Mesendoderm (in vitro differentiated cells): ENCODE results near the gene HELQ.
"Not testable (repeated sequence)": the region's sequence is repeated elsewhere in the genome, so short reads cannot be mapped to it uniquely, and the experiment has no call there.

Experiments used
- DNase-seq: peaks from one replicate; pipeline ENCODE4 v3.0.0; 2013
- H2AK5ac ChIP-seq: 2 replicates; pipeline ENCODE4 v1.6.1; 2013; ENCODE audit warnings: low read length, inconsistent platforms
- H2BK120ac ChIP-seq: 2 replicates; pipeline ENCODE4 v1.6.1; 2013; ENCODE audit warnings: low read depth, mild to moderate bottlenecking, low read length, moderate library complexity, mixed read lengths
- H2BK15ac ChIP-seq: replicated peaks from 2 replicates; pipeline ENCODE4 v1.6.1; 2013; ENCODE audit warnings: low read depth, mild to moderate bottlenecking, moderate library complexity
- H2BK5ac ChIP-seq: 2 replicates; pipeline ENCODE4 v1.6.1; 2013; ENCODE audit warnings: low read length, inconsistent platforms
- H3K18ac ChIP-seq: 2 replicates; pipeline ENCODE4 v1.6.1; 2013; ENCODE audit warnings: mild to moderate bottlenecking, low read length, mixed read lengths
- H3K23ac ChIP-seq: one replicate; pipeline ENCODE4 v1.6.1; 2013; ENCODE audit warnings: low read length
- H3K27ac ChIP-seq: 2 replicates; pipeline ENCODE4 v1.5.1; 2013; ENCODE audit warnings: low read depth, mild to moderate bottlenecking, inconsistent platforms, low read length, moderate library complexity
- H3K27me3 ChIP-seq: 2 replicates; pipeline ENCODE4 v1.6.1; 2013; ENCODE audit warnings: low read length, control low read depth, mild to moderate bottlenecking, inconsistent platforms; ENCODE audit not compliant: insufficient read depth, poor library complexity
- H3K36me3 ChIP-seq: 2 replicates; pipeline ENCODE4 v1.6.1; 2013; ENCODE audit warnings: low read length, inconsistent platforms; ENCODE audit not compliant: control insufficient read depth, insufficient read depth
- H3K4ac ChIP-seq: one replicate; pipeline ENCODE4 v1.6.1; 2013; ENCODE audit warnings: low read depth, mild to moderate bottlenecking, low read length, moderate library complexity
- H3K4me1 ChIP-seq: 2 replicates; pipeline ENCODE4 v1.6.1; 2013; ENCODE audit warnings: low read depth, low read length, inconsistent platforms; ENCODE audit not compliant: control insufficient read depth
- H3K4me2 ChIP-seq: 2 replicates; pipeline ENCODE4 v1.6.1; 2013; ENCODE audit warnings: low read length
- H3K4me3 ChIP-seq: 2 replicates; pipeline ENCODE4 v1.5.1; 2013; ENCODE audit warnings: mild to moderate bottlenecking, low read length
- H3K56ac ChIP-seq: one replicate; pipeline ENCODE4 v1.6.1; 2013; ENCODE audit warnings: low read length
- H3K79me1 ChIP-seq: 2 replicates; pipeline ENCODE4 v1.6.1; 2013; ENCODE audit warnings: low read length, inconsistent platforms
- H3K79me2 ChIP-seq: 2 replicates; pipeline ENCODE4 v1.6.1; 2013; ENCODE audit warnings: mild to moderate bottlenecking, low read length; ENCODE audit not compliant: control insufficient read depth, insufficient read depth
- H3K9ac ChIP-seq: 2 replicates; pipeline ENCODE4 v1.6.1; 2013; ENCODE audit warnings: low read length, inconsistent platforms
- H4K5ac ChIP-seq: one replicate; pipeline ENCODE4 v1.6.1; 2013; ENCODE audit warnings: low read length
- H4K8ac ChIP-seq: one replicate; pipeline ENCODE4 v1.6.1; 2013; ENCODE audit warnings: low read depth, mild to moderate bottlenecking, control low read depth, low read length, moderate library complexity
- WGBS: extraction: QIAGEN DNeasy Blood & Tissue Kit; methylation state at CpG from one replicate; pipeline ENCODE4 v1.1.7; 2013; ENCODE audit warnings: low lambda C conversion rate, missing lambda C conversion rate; ENCODE audit not compliant: insufficient coverage; ENCODE audit errors: extremely low coverage; 5-methylcytosine and 5-hydroxymethylcytosine counted together

HELQ gene

GRCh38 chr4:83498187-83498586, 42.6 kb upstream of the HELQ start:
- Histone ChIP-seq H3K27me3 (no peaks in the 10 kb centered on the region), H3K4me3 (no peak overlapping the region), H3K4ac (no peak overlapping the region), H3K23ac (no peak overlapping the region), H2BK120ac (no peak overlapping the region), H3K4me1 (no peaks in the 10 kb centered on the region), H3K9ac (no peak overlapping the region), H2BK5ac (no peak overlapping the region), H2BK15ac (no peak overlapping the region), H3K18ac (no peak overlapping the region), H3K4me2 (no peak overlapping the region), H3K79me2 (no peaks in the 10 kb centered on the region), H4K5ac (no peak overlapping the region), H3K79me1 (no peaks in the 10 kb centered on the region), H4K8ac (no peak overlapping the region), H3K27ac (no peak overlapping the region), H3K36me3 (no peaks in the 10 kb centered on the region), H2AK5ac (no peak overlapping the region), H3K56ac (no peak overlapping the region)
- DNase-seq, result no peak
- WGBS, result no CpG with 5 or more reads among the region's 1 CpG

GRCh38 chr4:83496085-83496917, 40.7 kb upstream of the HELQ start:
- no CpG with 5 or more reads among the region's 8 CpGs for WGBS
- not testable (repeated sequence) for DNase-seq, H3K27me3 ChIP-seq, H2BK5ac ChIP-seq, H3K36me3 ChIP-seq, H3K23ac ChIP-seq, H3K4me1 ChIP-seq, H3K9ac ChIP-seq, H3K4ac ChIP-seq, H3K4me2 ChIP-seq, H3K18ac ChIP-seq, H2AK5ac ChIP-seq, H3K79me1 ChIP-seq, H3K56ac ChIP-seq, H4K8ac ChIP-seq, H2BK15ac ChIP-seq, H4K5ac ChIP-seq, H3K79me2 ChIP-seq, H3K27ac ChIP-seq, H3K4me3 ChIP-seq
- H2BK120ac ChIP-seq, result peak overlapping the region; percentile 28

GRCh38 chr4:83490876-83491450, 35.3 kb upstream of the HELQ start:
- Histone ChIP-seq H3K4me1 (no peaks in the 10 kb centered on the region), H3K27ac (no peak overlapping the region), H3K79me1 (no peaks in the 10 kb centered on the region), H3K4me2 (no peak overlapping the region), H3K27me3 (no peaks in the 10 kb centered on the region), H3K23ac (no peak overlapping the region), H3K9ac (no peak overlapping the region), H2BK120ac (no peak overlapping the region), H2BK15ac (no peak overlapping the region), H3K36me3 (no peaks in the 10 kb centered on the region), H2BK5ac (no peak overlapping the region), H3K18ac (no peak overlapping the region), H3K56ac (no peak overlapping the region), H4K8ac (no peak overlapping the region), H3K79me2 (no peaks in the 10 kb centered on the region), H2AK5ac (no peak overlapping the region), H3K4me3 (no peak overlapping the region), H4K5ac (no peak overlapping the region), H3K4ac (no peak overlapping the region)
- no CpG with 5 or more reads among the region's 1 CpG for WGBS
- DNase-seq, result peak; percentile 36

GRCh38 chr4:83489711-83490326, 34.2 kb upstream of the HELQ start:
- no peaks in the 10 kb centered on the region for H3K27me3 ChIP-seq
- WGBS, result no CpG with 5 or more reads among the region's 1 CpG
- H3K56ac ChIP-seq, result no peak overlapping the region
- H3K4ac ChIP-seq, result no peak overlapping the region
- no peaks in the 10 kb centered on the region for H3K36me3 ChIP-seq
- no peak overlapping the region for H3K4me3 ChIP-seq
- H2BK120ac ChIP-seq, result peak overlapping the region; percentile 45
- H2AK5ac ChIP-seq, result no peak overlapping the region
- no peak overlapping the region for H3K23ac ChIP-seq
- H3K79me2 ChIP-seq, result no peaks in the 10 kb centered on the region
- no peaks in the 10 kb centered on the region for H3K79me1 ChIP-seq
- H3K9ac ChIP-seq, result no peak overlapping the region
- no peak overlapping the region for H3K18ac ChIP-seq
- no peaks in the 10 kb centered on the region for H3K4me1 ChIP-seq
- H4K8ac ChIP-seq, result no peak overlapping the region
- H4K5ac ChIP-seq, result no peak overlapping the region
- H2BK15ac ChIP-seq, result no peak overlapping the region
- no peak overlapping the region for H2BK5ac ChIP-seq
- H3K27ac ChIP-seq, result no peak overlapping the region
- no peak overlapping the region for H3K4me2 ChIP-seq
- peak; percentile 34 for DNase-seq

GRCh38 chr4:83486457-83487129, 31.0 kb upstream of the HELQ start:
- Histone ChIP-seq H3K4me1 (no peaks in the 10 kb centered on the region), H3K4me2 (no peak overlapping the region), H4K5ac (no peak overlapping the region), H3K9ac (no peak overlapping the region), H2BK5ac (no peak overlapping the region), H3K23ac (no peak overlapping the region), H3K4me3 (no peak overlapping the region), H3K79me2 (no peaks in the 10 kb centered on the region), H3K79me1 (no peaks in the 10 kb centered on the region), H3K18ac (no peak overlapping the region), H2BK120ac (no peak overlapping the region), H3K27me3 (no peaks in the 10 kb centered on the region), H2AK5ac (no peak overlapping the region), H3K4ac (no peak overlapping the region), H2BK15ac (no peak overlapping the region), H3K27ac (no peak overlapping the region), H3K36me3 (no peaks in the 10 kb centered on the region), H3K56ac (no peak overlapping the region), H4K8ac (no peak overlapping the region)
- WGBS, result no CpG with 5 or more reads among the region's 3 CpGs
- DNase-seq, result peak; percentile 27
